OCI-LY1 (cell line): ENCODE results near the gene PIM3.

Experiments
- EZH2 ChIP-seq: fragments of 200-600 bp; sonication (generic), shearing (Covaris generic); IDR thresholded peaks from 2 replicates; pipeline ENCODE4 v1.8.0; 2017; ENCODE audit warnings: borderline replicate concordance, mixed run types, mild to moderate bottlenecking, antibody characterized with exemption, low read length, moderate library complexity, mixed read lengths
- TF ChIP-seq, protein P1 (sequence below): fragments of 200-600 bp; sonication (generic), shearing (Covaris generic); IDR thresholded peaks from 2 replicates; pipeline ENCODE4 v1.5.1; 2017; ENCODE audit warnings: mild to moderate bottlenecking, antibody characterized with exemption, low read length, moderate library complexity, mixed read lengths

DNA sequence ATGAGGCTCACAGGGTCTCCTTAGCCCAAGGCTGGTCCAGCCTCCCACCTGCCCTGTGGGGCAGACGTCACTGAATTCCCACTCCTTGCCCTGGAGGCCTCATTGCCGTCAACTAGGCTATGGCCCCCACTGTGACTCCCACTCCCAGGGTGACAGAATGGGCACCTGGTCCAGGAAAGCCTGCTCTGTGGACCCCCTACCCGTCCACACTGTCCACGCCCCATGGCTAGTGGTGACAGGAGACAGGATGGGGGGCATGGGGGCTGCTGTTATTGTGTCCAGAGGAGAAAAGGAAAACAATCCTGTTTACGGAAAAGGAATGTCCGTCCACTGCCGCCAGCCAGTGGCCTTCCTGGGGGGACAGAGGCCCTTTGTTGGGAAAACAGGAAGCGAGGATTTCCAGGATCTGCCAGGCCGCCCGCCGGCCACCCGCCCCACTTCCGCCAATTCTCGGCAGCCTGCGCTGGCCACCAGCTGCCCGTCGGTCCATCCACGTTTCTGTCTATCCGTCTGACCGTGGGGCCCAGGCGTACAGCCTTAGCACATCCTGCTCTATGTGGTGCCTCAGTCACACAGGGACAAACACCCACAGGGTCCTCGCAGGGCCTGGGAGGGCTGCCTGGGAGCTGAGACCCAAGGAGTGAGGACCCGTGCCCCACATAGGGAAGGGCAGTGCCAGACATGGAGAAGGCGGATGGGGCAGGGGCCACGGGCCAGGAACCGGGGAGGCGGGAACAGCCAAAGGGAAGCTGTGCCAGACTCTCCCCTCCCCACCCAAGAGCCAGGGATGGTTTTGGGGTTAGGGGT, 22.6 kb upstream of the PIM3 start:
- TF ChIP-seq, protein P1, sequence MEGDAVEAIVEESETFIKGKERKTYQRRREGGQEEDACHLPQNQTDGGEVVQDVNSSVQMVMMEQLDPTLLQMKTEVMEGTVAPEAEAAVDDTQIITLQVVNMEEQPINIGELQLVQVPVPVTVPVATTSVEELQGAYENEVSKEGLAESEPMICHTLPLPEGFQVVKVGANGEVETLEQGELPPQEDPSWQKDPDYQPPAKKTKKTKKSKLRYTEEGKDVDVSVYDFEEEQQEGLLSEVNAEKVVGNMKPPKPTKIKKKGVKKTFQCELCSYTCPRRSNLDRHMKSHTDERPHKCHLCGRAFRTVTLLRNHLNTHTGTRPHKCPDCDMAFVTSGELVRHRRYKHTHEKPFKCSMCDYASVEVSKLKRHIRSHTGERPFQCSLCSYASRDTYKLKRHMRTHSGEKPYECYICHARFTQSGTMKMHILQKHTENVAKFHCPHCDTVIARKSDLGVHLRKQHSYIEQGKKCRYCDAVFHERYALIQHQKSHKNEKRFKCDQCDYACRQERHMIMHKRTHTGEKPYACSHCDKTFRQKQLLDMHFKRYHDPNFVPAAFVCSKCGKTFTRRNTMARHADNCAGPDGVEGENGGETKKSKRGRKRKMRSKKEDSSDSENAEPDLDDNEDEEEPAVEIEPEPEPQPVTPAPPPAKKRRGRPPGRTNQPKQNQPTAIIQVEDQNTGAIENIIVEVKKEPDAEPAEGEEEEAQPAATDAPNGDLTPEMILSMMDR: no peak
- no peak for TF ChIP-seq EZH2
